NT2/D1 (cell line): ENCODE measurements around the gene AKAP13.

Source experiments
- YY1 ChIP-seq: IDR thresholded peaks from 2 replicates; pipeline ENCODE4 v1.6.1; 2011; ENCODE audit not compliant: insufficient read length, insufficient read depth
- ZNF274 ChIP-seq: IDR thresholded peaks from 2 replicates; pipeline ENCODE4 v1.6.1; 2011; ENCODE audit warnings: mild to moderate bottlenecking, low read depth, low read length

- TF ChIP-seq ZNF274 (no peak), YY1 (no peak)
Measured at GRCh38 chr15:85412956-85413854, 32.8 kb downstream of the AKAP13 start.
